Measurements from ENCODE around the gene FAM149A. TPM values are rescaled to one million over a fixed set of nuclear protein-coding genes. Genes with fewer than 3 reads are reported as not detected.

Gene FAM149A
- total RNA-seq, 4 donors from 2014 or later: 0.83 to 11.4 (median 4.0) TPM

DNA sequence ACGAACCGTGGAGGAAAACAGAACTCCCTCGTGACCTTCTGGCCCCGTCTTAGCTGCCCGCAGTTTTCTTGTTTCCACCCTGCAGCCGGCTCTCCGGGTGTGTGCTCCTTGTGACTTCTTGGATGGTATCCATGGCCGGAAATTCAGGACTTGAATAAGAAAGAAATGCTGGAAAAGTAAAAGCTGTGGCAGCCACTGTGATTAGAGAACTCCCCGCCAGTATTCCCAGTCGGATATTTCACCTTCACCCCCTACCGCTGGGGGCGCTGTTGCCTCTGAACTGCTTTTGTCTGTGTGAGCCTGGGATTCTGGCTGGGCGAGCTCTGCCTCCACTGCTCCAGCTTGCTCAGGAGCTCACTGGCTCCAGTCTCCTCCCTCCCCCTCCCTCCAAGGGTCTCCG is 45.4 kb downstream of the FAM149A start:
- no peak for DNase-seq
- WGBS, 2 donors: 48 to 61% methylated on average over 12 to 13 of the region's 14 CpGs
- TF ChIP-seq, protein P1, sequence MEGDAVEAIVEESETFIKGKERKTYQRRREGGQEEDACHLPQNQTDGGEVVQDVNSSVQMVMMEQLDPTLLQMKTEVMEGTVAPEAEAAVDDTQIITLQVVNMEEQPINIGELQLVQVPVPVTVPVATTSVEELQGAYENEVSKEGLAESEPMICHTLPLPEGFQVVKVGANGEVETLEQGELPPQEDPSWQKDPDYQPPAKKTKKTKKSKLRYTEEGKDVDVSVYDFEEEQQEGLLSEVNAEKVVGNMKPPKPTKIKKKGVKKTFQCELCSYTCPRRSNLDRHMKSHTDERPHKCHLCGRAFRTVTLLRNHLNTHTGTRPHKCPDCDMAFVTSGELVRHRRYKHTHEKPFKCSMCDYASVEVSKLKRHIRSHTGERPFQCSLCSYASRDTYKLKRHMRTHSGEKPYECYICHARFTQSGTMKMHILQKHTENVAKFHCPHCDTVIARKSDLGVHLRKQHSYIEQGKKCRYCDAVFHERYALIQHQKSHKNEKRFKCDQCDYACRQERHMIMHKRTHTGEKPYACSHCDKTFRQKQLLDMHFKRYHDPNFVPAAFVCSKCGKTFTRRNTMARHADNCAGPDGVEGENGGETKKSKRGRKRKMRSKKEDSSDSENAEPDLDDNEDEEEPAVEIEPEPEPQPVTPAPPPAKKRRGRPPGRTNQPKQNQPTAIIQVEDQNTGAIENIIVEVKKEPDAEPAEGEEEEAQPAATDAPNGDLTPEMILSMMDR (IDR thresholded peaks at IDR 0.05): peak in 4 of 6 experiments; percentile 17 to 60 (median 40)
- no peak for TF ChIP-seq POLR2A (IDR thresholded peaks at IDR 0.05)
- Histone ChIP-seq H3K36me3 (peaks cover 0 to 7% (median 0%) of the 10 kb centered on the region in 3 donors), H3K27me3 (no peaks in the 10 kb centered on the region), H3K4me1 (peaks cover 0 to 23% (median 0%) of the 10 kb centered on the region in 3 donors), H3K4me3 (peak overlapping the region in 1 of 4 donors; percentile 27), H3K9me3 (no peaks in the 10 kb centered on the region), H3K27ac (no peak overlapping the region)
- intact Hi-C loops (cut with DNase I): no loop called here

GRCh38 chr4:186150926-186151325 is 46.4 kb downstream of the FAM149A start:
- Histone ChIP-seq H3K36me3 (peaks cover 0 to 9% (median 0%) of the 10 kb centered on the region in 3 donors), H3K27ac (no peak overlapping the region), H3K4me3 (no peak overlapping the region), H3K27me3 (no peaks in the 10 kb centered on the region), H3K4me1 (peaks cover 0 to 12% (median 0%) of the 10 kb centered on the region in 3 donors), H3K9me3 (no peaks in the 10 kb centered on the region)
- intact Hi-C loops (cut with DNase I): no loop called here
- no peak for DNase-seq
- WGBS, 2 donors: 85 to 89% methylated on average over 9 to 10 of the region's 13 CpGs
- no peak for TF ChIP-seq POLR2A (IDR thresholded peaks at IDR 0.05)
- TF ChIP-seq, protein P1 (IDR thresholded peaks at IDR 0.05): no peak

- intact Hi-C loops (cut with DNase I): no loop called here
- 82 to 87% methylated on average over 7 of the region's 7 CpGs for WGBS, 2 donors
- DNase-seq: no peak
- Histone ChIP-seq H3K27me3 (no peaks in the 10 kb centered on the region), H3K36me3 (peaks cover 0 to 15% (median 0%) of the 10 kb centered on the region in 3 donors), H3K9me3 (no peaks in the 10 kb centered on the region), H3K4me3 (no peak overlapping the region), H3K27ac (no peak overlapping the region), H3K4me1 (peaks cover 0 to 9% (median 0%) of the 10 kb centered on the region in 3 donors)
- TF ChIP-seq, protein P1 (IDR thresholded peaks at IDR 0.05): no peak
- TF ChIP-seq POLR2A (IDR thresholded peaks at IDR 0.05): no peak
Measured at GRCh38 chr4:186151499-186151898, 47.0 kb downstream of the FAM149A start.

DNA sequence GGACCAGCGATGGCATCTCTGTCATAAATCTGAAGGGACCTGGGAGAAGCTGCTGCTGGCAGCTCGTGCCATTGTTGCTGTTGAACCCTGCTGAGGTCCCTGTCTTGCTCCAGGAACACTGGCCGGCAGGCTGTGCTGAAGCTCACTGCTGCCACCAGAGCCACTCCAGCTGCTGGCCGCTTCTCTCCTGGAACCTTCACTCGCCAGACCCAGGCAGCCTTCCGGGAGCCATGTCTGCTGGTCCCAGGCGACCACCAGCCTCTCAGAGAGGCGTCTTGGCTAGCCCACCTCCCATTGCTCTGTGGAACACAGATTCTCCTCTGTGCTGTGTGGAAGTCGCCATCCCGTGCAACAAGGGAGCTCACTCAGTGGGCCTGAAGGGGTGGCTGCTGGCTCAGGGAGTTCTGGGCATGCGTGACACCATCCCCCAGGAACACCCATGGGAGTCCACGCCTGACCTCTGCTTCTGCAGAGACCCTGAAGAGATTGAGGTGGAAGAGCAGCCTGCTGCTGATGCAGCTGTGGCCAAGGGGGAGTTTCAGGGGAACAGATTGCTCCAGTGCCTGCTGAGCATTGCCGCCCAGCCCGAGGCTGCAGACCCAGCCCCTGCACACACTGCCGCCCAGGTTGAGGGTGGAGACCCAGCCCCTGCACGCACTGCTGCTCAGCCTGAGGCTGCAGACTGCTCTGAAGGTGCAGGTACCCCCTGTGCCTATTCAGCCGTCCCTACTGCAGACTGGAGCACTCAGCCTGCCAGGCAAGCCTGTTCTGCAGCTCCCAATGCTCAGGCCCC is 53.7 kb downstream of the FAM149A start:
- no peaks in the 10 kb centered on the region for H3K27me3 ChIP-seq
- no peak for DNase-seq
- H3K36me3 ChIP-seq: peaks cover 0 to 33% (median 0%) of the 10 kb centered on the region in 3 donors
- WGBS, 2 donors: 56 to 100% methylated on average over 1 to 2 of the region's 17 CpGs
- no peak for TF ChIP-seq POLR2A (IDR thresholded peaks at IDR 0.05)
- TF ChIP-seq, protein P1 (IDR thresholded peaks at IDR 0.05): no peak
- H3K4me1 ChIP-seq: no peaks in the 10 kb centered on the region
- H3K27ac ChIP-seq: no peak overlapping the region
- intact Hi-C loops (cut with DNase I): no loop called here
- no peaks in the 10 kb centered on the region for H3K9me3 ChIP-seq
- H3K4me3 ChIP-seq: no peak overlapping the region

DNA sequence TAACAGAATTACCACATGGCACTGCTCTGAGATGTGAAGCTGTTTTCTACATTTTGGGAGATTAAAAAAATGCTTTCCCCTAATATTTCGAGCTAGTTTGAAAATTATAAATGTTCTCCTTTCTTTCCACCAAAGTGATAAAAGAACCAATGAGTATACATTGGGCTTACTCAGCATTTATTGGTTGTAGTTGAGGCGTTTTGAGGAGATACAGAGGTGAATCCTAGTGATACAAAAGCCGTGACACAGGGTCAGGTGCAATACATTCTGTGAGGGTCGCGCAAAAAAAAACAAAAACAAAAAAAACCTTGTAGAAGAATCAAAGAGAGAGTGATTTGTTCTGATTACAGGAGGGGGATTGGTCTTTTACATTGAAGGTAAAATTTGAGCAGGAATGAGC is 54.5 kb downstream of the FAM149A start:
- Histone ChIP-seq H3K4me3 (no peak overlapping the region), H3K9me3 (no peaks in the 10 kb centered on the region), H3K27ac (no peak overlapping the region), H3K27me3 (no peaks in the 10 kb centered on the region), H3K36me3 (peaks cover 0 to 37% (median 0%) of the 10 kb centered on the region in 3 donors), H3K4me1 (no peaks in the 10 kb centered on the region)
- WGBS, 2 donors: 80 to 82% methylated on average over 5 of the region's 5 CpGs
- intact Hi-C loops (cut with DNase I): no loop called here
- no peak for DNase-seq
- TF ChIP-seq POLR2A (IDR thresholded peaks at IDR 0.05): no peak
- TF ChIP-seq, protein P1 (IDR thresholded peaks at IDR 0.05): no peak

All from esophagus squamous epithelium (tissue), 5 donors.